GM10248 (cell line): ENCODE measurements around the gene CDKAL1.

ENCODE experiments used
- CTCF ChIA-PET: fragments of 300-600 bp; sonication (Branson Sonifier 250); formaldehyde crosslinking; extraction: SDS; loops from one replicate; lab custom pipeline; 2021; ENCODE audit warnings: antibody characterized with exemption; lab: Yijun Ruan, JAX
- POLR2A ChIA-PET: fragments of 350-650 bp; sonication (Branson Sonifier 250); formaldehyde crosslinking; extraction: SDS; loops from one replicate; lab custom pipeline; 2020; ENCODE audit warnings: antibody characterized with exemption; lab: Yijun Ruan, JAX
- DNase-seq: peaks from one replicate; pipeline ENCODE4 v3.0.0; 2012; ENCODE audit errors: extremely low spot score
- TF ChIP-seq, protein P1 (sequence below): IDR thresholded peaks from 2 replicates; pipeline ENCODE4 v1.5.1; 2012; ENCODE audit warnings: mild to moderate bottlenecking, low read depth; ENCODE audit errors: extremely low read depth, missing control alignments, control extremely low read depth

Gene CDKAL1

GRCh38 chr6:20686142-20686541, 151.9 kb downstream of the CDKAL1 start:
- POLR2A ChIA-PET, result no interaction called here
- no peak for DNase-seq
- TF ChIP-seq, protein P1, sequence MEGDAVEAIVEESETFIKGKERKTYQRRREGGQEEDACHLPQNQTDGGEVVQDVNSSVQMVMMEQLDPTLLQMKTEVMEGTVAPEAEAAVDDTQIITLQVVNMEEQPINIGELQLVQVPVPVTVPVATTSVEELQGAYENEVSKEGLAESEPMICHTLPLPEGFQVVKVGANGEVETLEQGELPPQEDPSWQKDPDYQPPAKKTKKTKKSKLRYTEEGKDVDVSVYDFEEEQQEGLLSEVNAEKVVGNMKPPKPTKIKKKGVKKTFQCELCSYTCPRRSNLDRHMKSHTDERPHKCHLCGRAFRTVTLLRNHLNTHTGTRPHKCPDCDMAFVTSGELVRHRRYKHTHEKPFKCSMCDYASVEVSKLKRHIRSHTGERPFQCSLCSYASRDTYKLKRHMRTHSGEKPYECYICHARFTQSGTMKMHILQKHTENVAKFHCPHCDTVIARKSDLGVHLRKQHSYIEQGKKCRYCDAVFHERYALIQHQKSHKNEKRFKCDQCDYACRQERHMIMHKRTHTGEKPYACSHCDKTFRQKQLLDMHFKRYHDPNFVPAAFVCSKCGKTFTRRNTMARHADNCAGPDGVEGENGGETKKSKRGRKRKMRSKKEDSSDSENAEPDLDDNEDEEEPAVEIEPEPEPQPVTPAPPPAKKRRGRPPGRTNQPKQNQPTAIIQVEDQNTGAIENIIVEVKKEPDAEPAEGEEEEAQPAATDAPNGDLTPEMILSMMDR, result no peak
- CTCF ChIA-PET, result no interaction called here

DNA sequence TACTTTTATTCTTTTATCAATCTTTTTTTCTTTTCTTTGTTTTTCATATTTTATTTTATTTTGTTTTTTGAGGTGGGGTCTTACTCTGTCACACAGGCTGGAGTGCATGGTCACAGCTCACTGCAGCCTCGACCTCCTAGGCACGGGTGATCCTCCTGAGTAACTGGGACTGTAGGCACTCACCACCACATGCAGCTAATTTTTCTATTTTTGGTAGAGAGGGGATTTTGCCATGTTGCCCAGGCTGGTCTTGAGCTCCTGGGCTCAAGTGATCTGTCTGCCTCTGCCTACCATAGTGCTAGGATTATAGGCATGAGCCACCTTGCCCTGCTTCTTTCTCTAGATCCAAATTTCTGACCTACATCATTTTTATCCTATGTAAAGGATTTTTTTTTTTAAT, 153.2 kb downstream of the CDKAL1 start:
- ChIA-PET POLR2A (no interaction called here), CTCF (no interaction called here)
- TF ChIP-seq, protein P1, result no peak

GRCh38 chr6:20688710-20689500, 154.6 kb downstream of the CDKAL1 start:
- TF ChIP-seq, protein P1, result no peak
- peak; percentile 29 for DNase-seq
- ChIA-PET CTCF (interaction anchor here (1.0 kb wide), 1 partner anchor 18 kb away, joined by 3 read pairs; no protein-coding TSS in a partner anchor), POLR2A (no interaction called here)

More for the DNA sequence above, 153.2 kb downstream of the CDKAL1 start:
- DNase-seq, result no peak

DNA sequence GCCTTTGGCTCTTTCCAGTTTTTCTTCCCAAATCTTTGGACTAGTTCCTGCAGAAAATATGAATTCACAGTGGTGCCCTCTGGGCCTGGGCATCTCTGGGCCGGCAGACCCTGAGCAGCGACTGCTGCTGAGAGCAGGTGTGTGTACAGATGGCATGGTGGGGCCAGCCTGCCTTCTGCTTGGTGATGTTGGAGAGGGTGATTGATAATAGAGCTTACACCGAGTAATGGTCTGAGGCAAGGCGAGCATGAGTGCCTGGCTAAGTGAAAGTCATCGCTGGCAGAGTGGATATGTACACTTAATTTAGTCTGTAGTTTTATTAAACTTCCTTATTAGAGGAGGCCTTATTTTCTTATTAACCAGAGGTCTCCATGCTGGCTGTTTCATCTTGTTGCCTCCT, 156.9 kb downstream of the CDKAL1 start:
- TF ChIP-seq, protein P1, result no peak
- CTCF ChIA-PET, result interaction anchor here (1.0 to 1.2 kb wide), 2 partner anchors 9 to 10 kb away, joined by 3 to 4 read pairs; no protein-coding TSS in a partner anchor
- DNase-seq, result no peak
- POLR2A ChIA-PET, result no interaction called here

DNA sequence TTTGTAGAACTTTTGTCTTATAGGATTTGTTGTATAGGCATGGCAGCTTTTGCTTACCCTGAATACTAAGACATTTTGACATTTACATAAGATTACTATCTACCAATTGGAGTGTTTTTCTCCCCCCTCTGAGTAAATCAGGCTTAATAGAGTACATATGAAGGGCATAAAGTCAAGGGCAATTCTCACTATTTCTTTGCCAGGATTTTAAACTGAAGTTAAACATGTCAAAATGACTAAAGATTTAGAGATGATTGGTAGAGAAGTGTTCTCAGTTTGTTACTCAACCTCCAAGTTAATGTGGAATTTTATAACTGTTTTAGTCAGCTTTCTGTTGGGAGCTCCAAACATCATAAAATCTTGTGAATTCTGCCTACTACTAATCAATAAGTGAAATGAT, 157.8 kb downstream of the CDKAL1 start:
- POLR2A ChIA-PET, result no interaction called here
- TF ChIP-seq, protein P1, result no peak
- no peak for DNase-seq
- CTCF ChIA-PET, result interaction anchor here (1.0 kb wide), 1 partner anchor 10 kb away, joined by 4 read pairs; no protein-coding TSS in a partner anchor

- TF ChIP-seq, protein P1, result no peak
- POLR2A ChIA-PET, result no interaction called here
- CTCF ChIA-PET, result interaction anchor here (0.9 to 1.1 kb wide), 2 partner anchors 9 to 11 kb away, joined by 3 to 6 read pairs; no protein-coding TSS in a partner anchor
- no peak for DNase-seq
Observed at GRCh38 chr6:20693466-20694063, 159.3 kb downstream of the CDKAL1 start.
